Neural cell (in vitro differentiated cells): Measurements from ENCODE around the gene KRT76. TPM values are rescaled to one million over a fixed set of nuclear protein-coding genes. Genes with fewer than 3 reads are reported as not detected.

Source experiments
- H2AFZ ChIP-seq: fragments of 200-600, 300-800 bp; sonication (generic), shearing (Covaris generic); 2 replicates; pipeline ENCODE4 v1.6.0; 2014; ENCODE audit warnings: low read depth, mild to moderate bottlenecking, antibody characterized with exemption, low read length, moderate library complexity
- H3F3A ChIP-seq: fragments of 200-600 bp; shearing (Covaris generic); 2 replicates; pipeline ENCODE4 v1.6.1; 2016; ENCODE audit warnings: mild to moderate bottlenecking, moderate library complexity, mixed read lengths, antibody characterized with exemption, low read length; ENCODE audit not compliant: insufficient read depth, poor library complexity, severe bottlenecking
- H3K27ac ChIP-seq: fragments of 200-600, 300-800 bp; sonication (generic), shearing (Covaris generic); 2 replicates; pipeline ENCODE4 v1.5.1; 2014; ENCODE audit warnings: mild to moderate bottlenecking, low read length, moderate library complexity
- H3K27me3 ChIP-seq: fragments of 300-800, 200-600 bp; sonication (generic), shearing (Covaris generic); 2 replicates; pipeline ENCODE4 v1.6.0; 2014; ENCODE audit warnings: mild to moderate bottlenecking, low read depth, low read length, moderate library complexity; ENCODE audit not compliant: insufficient read depth
- H3K36me3 ChIP-seq: fragments of 300-800, 200-600 bp; sonication (generic), shearing (Covaris generic); 2 replicates; pipeline ENCODE4 v1.5.1; 2014; ENCODE audit warnings: mild to moderate bottlenecking, antibody characterized with exemption, low read length, moderate library complexity; ENCODE audit not compliant: insufficient read depth
- H3K4me2 ChIP-seq: fragments of 300-800, 200-600 bp; sonication (generic), shearing (Covaris generic); 2 replicates; pipeline ENCODE4 v1.6.0; 2014; ENCODE audit warnings: mild to moderate bottlenecking, low read length
- H3K4me3 ChIP-seq: fragments of 300-800, 200-600 bp; sonication (generic), shearing (Covaris generic); 2 replicates; pipeline ENCODE4 v1.5.1; 2014; ENCODE audit warnings: mild to moderate bottlenecking, low read length, moderate library complexity
- H3K79me2 ChIP-seq: fragments of 200-600 bp; shearing (Covaris generic); replicated peaks from 2 replicates; pipeline ENCODE4 v1.6.0; 2014; ENCODE audit warnings: mild to moderate bottlenecking, low read length, moderate library complexity; ENCODE audit not compliant: insufficient read depth
- H3K9ac ChIP-seq: fragments of 300-800, 200-600 bp; sonication (generic), shearing (Covaris generic); 2 replicates; pipeline ENCODE4 v1.6.1; 2016; ENCODE audit warnings: mild to moderate bottlenecking, low read length, mixed read lengths
- H3K9me2 ChIP-seq: fragments of 200-600 bp; shearing (Covaris generic); 2 replicates; pipeline ENCODE4 v1.6.1; 2016; ENCODE audit warnings: mild to moderate bottlenecking, low read length, mixed read lengths; ENCODE audit not compliant: insufficient read depth
- H3K9me3 ChIP-seq: fragments of 200-600, 300-800 bp; sonication (generic), shearing (Covaris generic); 2 replicates; pipeline ENCODE4 v1.6.1; 2016; ENCODE audit warnings: mild to moderate bottlenecking, mixed run types, low read length, moderate library complexity, mixed read lengths
- H4K20me1 ChIP-seq: fragments of 200-600 bp; shearing (Covaris generic); 2 replicates; pipeline ENCODE4 v1.6.1; 2016; ENCODE audit warnings: mild to moderate bottlenecking, mixed run types; ENCODE audit not compliant: insufficient read depth
- EP300 ChIP-seq: fragments of 450-650 bp; conservative IDR thresholded peaks from 2 replicates; pipeline ENCODE4 v1.6.1; 2014; ENCODE audit warnings: antibody characterized with exemption, mild to moderate bottlenecking, moderate library complexity; ENCODE audit not compliant: poor library complexity, severe bottlenecking
- EZH2 ChIP-seq: fragments of 200-600, 300-800 bp; shearing (Covaris generic), sonication (generic); IDR thresholded peaks from 2 replicates; pipeline ENCODE4 v1.6.1; 2014; ENCODE audit warnings: antibody characterized with exemption, low read length, borderline replicate concordance, mild to moderate bottlenecking; ENCODE audit not compliant: insufficient read depth, poor library complexity, severe bottlenecking
- MXI1 ChIP-seq: fragments of 450-650 bp; conservative IDR thresholded peaks from 2 replicates; pipeline ENCODE4 v1.6.1; 2014; ENCODE audit warnings: antibody characterized with exemption, mild to moderate bottlenecking; ENCODE audit not compliant: poor library complexity, severe bottlenecking
- POLR2AphosphoS5 ChIP-seq: IDR thresholded peaks from 2 replicates; pipeline ENCODE4 v1.6.1; 2012
- RAD21 ChIP-seq: fragments of 450-650 bp; conservative IDR thresholded peaks from 2 replicates; pipeline ENCODE4 v1.6.1; 2014; ENCODE audit warnings: antibody characterized with exemption, mild to moderate bottlenecking, moderate library complexity
- SMC3 ChIP-seq: fragments of 450-650 bp; conservative IDR thresholded peaks from 2 replicates; pipeline ENCODE4 v1.6.1; 2014; ENCODE audit warnings: antibody characterized with exemption, mild to moderate bottlenecking, moderate library complexity; ENCODE audit not compliant: poor library complexity
- TAF1 ChIP-seq: IDR thresholded peaks from 2 replicates; pipeline ENCODE4 v1.6.1; 2012; ENCODE audit warnings: low read depth
- polyA plus RNA-seq: library from polyadenylated mRNA; depleted of rRNA; stranded (reverse); fragments of >200 nt; gene quantifications from 2 replicates; pipeline ENCODE4 v1.2.3, GENCODE V29; 2014
- TF ChIP-seq, protein P1 (sequence below): IDR thresholded peaks from 2 replicates; pipeline ENCODE4 v1.6.1; 2012; ENCODE audit warnings: borderline replicate concordance
- TF ChIP-seq, protein P2 (sequence below): fragments of 450-650 bp; IDR thresholded peaks from 2 replicates; pipeline ENCODE4 v1.5.1; 2014; ENCODE audit warnings: antibody characterized with exemption, mild to moderate bottlenecking, moderate library complexity; ENCODE audit not compliant: poor library complexity, severe bottlenecking

KRT76 gene
- polyA plus RNA-seq, 1 donor from 2014 or later: not detected

- no peaks in the 10 kb centered on the region for H3K36me3 ChIP-seq
- TF ChIP-seq MXI1: no peak
- TF ChIP-seq TAF1: no peak
- no peak for TF ChIP-seq RAD21
- TF ChIP-seq POLR2AphosphoS5: no peak
- TF ChIP-seq, protein P1, sequence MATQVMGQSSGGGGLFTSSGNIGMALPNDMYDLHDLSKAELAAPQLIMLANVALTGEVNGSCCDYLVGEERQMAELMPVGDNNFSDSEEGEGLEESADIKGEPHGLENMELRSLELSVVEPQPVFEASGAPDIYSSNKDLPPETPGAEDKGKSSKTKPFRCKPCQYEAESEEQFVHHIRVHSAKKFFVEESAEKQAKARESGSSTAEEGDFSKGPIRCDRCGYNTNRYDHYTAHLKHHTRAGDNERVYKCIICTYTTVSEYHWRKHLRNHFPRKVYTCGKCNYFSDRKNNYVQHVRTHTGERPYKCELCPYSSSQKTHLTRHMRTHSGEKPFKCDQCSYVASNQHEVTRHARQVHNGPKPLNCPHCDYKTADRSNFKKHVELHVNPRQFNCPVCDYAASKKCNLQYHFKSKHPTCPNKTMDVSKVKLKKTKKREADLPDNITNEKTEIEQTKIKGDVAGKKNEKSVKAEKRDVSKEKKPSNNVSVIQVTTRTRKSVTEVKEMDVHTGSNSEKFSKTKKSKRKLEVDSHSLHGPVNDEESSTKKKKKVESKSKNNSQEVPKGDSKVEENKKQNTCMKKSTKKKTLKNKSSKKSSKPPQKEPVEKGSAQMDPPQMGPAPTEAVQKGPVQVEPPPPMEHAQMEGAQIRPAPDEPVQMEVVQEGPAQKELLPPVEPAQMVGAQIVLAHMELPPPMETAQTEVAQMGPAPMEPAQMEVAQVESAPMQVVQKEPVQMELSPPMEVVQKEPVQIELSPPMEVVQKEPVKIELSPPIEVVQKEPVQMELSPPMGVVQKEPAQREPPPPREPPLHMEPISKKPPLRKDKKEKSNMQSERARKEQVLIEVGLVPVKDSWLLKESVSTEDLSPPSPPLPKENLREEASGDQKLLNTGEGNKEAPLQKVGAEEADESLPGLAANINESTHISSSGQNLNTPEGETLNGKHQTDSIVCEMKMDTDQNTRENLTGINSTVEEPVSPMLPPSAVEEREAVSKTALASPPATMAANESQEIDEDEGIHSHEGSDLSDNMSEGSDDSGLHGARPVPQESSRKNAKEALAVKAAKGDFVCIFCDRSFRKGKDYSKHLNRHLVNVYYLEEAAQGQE: no peak
- TF ChIP-seq SMC3: no peak
- TF ChIP-seq EZH2: no peak
- no peak for TF ChIP-seq EP300
- TF ChIP-seq, protein P2, sequence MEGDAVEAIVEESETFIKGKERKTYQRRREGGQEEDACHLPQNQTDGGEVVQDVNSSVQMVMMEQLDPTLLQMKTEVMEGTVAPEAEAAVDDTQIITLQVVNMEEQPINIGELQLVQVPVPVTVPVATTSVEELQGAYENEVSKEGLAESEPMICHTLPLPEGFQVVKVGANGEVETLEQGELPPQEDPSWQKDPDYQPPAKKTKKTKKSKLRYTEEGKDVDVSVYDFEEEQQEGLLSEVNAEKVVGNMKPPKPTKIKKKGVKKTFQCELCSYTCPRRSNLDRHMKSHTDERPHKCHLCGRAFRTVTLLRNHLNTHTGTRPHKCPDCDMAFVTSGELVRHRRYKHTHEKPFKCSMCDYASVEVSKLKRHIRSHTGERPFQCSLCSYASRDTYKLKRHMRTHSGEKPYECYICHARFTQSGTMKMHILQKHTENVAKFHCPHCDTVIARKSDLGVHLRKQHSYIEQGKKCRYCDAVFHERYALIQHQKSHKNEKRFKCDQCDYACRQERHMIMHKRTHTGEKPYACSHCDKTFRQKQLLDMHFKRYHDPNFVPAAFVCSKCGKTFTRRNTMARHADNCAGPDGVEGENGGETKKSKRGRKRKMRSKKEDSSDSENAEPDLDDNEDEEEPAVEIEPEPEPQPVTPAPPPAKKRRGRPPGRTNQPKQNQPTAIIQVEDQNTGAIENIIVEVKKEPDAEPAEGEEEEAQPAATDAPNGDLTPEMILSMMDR: no peak
- H3F3A ChIP-seq: no peaks in the 10 kb centered on the region
- no peaks in the 10 kb centered on the region for H3K79me2 ChIP-seq
- no peak overlapping the region for H2AFZ ChIP-seq
- no peak overlapping the region for H3K27ac ChIP-seq
- H3K4me3 ChIP-seq: no peak overlapping the region
- no peak overlapping the region for H3K9ac ChIP-seq
- no peaks in the 10 kb centered on the region for H3K27me3 ChIP-seq
- no peak overlapping the region for H3K4me2 ChIP-seq
- no peaks in the 10 kb centered on the region for H3K9me3 ChIP-seq
- H3K9me2 ChIP-seq: no peaks in the 10 kb centered on the region
- H4K20me1 ChIP-seq: no peaks in the 10 kb centered on the region
These were observed 29.1 kb upstream of the KRT76 start for GRCh38 chr12:52806169-52806811.

DNA sequence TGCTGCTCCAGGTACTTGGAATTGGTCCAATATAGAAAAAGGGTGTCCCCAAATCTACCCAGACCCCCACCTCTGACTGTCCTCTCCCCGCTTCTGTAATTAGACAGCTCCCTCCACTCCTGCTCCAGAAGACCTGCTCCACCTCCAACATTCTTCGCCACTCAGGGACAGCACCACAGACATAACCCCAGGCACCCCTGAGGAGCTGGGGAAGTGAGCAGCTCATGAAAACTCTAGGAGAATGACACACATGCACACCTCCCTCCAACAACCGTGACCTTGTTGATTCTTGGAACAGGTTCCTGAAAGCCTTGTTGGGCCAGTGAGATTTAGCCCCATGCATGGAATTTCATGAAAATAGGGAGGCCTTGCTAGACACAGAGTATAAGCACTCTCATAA is 28.6 kb upstream of the KRT76 start:
- H3K4me2 ChIP-seq: no peak overlapping the region
- H3K4me3 ChIP-seq: no peak overlapping the region
- H2AFZ ChIP-seq: no peak overlapping the region
- TF ChIP-seq MXI1 (no peak), SMC3 (no peak), POLR2AphosphoS5 (no peak), TAF1 (no peak), EZH2 (no peak), RAD21 (no peak), EP300 (no peak)
- TF ChIP-seq, protein P1: no peak
- TF ChIP-seq, protein P2: no peak
- no peaks in the 10 kb centered on the region for H3K27me3 ChIP-seq
- H4K20me1 ChIP-seq: no peaks in the 10 kb centered on the region
- no peaks in the 10 kb centered on the region for H3K9me3 ChIP-seq
- no peak overlapping the region for H3K9ac ChIP-seq
- H3K79me2 ChIP-seq: no peaks in the 10 kb centered on the region
- no peak overlapping the region for H3K27ac ChIP-seq
- H3K36me3 ChIP-seq: no peaks in the 10 kb centered on the region
- H3K9me2 ChIP-seq: no peaks in the 10 kb centered on the region
- no peaks in the 10 kb centered on the region for H3F3A ChIP-seq
